Mucosa of descending colon (tissue), 3 donors: ENCODE measurements around the gene COL2A1. TPM values are rescaled to one million over a fixed set of nuclear protein-coding genes. Genes with fewer than 3 reads are reported as not detected.

ENCODE experiments used
- ATAC-seq: fragments of 200-7000 bp; cut with Tn5 transposase; one replicate; pipeline ENCODE4 v1.9.1; 2020; ENCODE audit warnings: mild to moderate bottlenecking, moderate library complexity
- DNase-seq, 3 donors: peaks; one replicate each; pipeline ENCODE4 v3.0.0-alpha.2; 2020
- H3K36me3 ChIP-seq: fragments of 200-600 bp; one replicate; pipeline ENCODE4 v1.8.0; 2021; ENCODE audit warnings: low read depth, mild to moderate bottlenecking
- H3K4me1 ChIP-seq: fragments of 200-600 bp; one replicate; pipeline ENCODE4 v1.8.0; 2021; ENCODE audit warnings: low read depth, mild to moderate bottlenecking
- H3K4me3 ChIP-seq: fragments of 200-600 bp; one replicate; pipeline ENCODE4 v1.8.0; 2021; ENCODE audit warnings: mild to moderate bottlenecking
- H3K9me3 ChIP-seq: fragments of 200-600 bp; one replicate; pipeline ENCODE4 v1.8.0; 2021; ENCODE audit warnings: mild to moderate bottlenecking
- intact Hi-C, 2 donors: fragments of 100-400 bp; cut with DNase I in 1 of 2; cut with micrococcal nuclease in 1 of 2; formaldehyde crosslinking; loops; one replicate each; pipeline versions ENCODE4 v1.11.0 to v1.11.1; 2022; cut with DNase I, micrococcal nuclease
- total RNA-seq, 3 donors: library from RNA; stranded (reverse); fragmentation: NEBNext Ultra II Directional in 2 of 3; extraction: Animal tissue kit (Norgen Biotek cat#: 25700) in 2 of 3; gene quantifications; one replicate each; pipeline versions ENCODE4 v1.2.1 to v1.2.4, GENCODE V29; 2021 to 2023
- TF ChIP-seq, protein P1 (sequence below): fragments of 200-600 bp; IDR thresholded peaks from one replicate; pipeline ENCODE4 v1.8.0; 2022; ENCODE audit warnings: antibody characterized with exemption, mild to moderate bottlenecking
- donor health status: DM: no; HTN: no; CAD: no; lungs with moderate emphysema.
- donor health status: DM: no; HTN: no; CAD: no.
- donor health status: DM: no; HTN: yes; CAD: no.

Gene COL2A1
- total RNA-seq, 3 donors from 2014 or later = 0.19 to 1.5 (median 1.2) TPM

DNA sequence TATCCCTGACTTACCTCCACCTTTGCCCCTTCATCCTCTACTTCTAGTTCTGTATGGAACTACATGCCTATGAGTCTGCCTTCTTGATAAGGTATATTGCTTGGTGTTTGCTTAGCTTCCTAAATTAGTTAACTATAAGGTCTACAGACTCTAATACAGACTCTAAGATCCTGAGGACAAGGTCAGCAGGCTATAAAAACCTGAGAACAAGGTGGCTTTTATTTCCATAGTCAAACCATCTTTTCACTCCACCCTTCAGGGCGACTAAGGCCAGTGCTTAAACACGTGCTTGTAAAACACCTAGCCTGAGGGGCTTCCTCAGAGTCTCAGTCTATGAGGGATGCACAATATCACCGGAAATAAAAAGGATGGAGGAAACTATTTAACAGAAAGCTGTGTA lies 36.1 kb upstream of the COL2A1 start:
- Histone ChIP-seq H3K4me1 (peaks cover 14% of the 10 kb centered on the region), H3K36me3 (no peaks in the 10 kb centered on the region), H3K9me3 (no peaks in the 10 kb centered on the region), H3K4me3 (no peak overlapping the region)
- DNase-seq (peak in 1 of 3 donors; percentile 48), ATAC-seq (peak; percentile 91)
- intact Hi-C loops = no loop called here
- TF ChIP-seq, protein P1, sequence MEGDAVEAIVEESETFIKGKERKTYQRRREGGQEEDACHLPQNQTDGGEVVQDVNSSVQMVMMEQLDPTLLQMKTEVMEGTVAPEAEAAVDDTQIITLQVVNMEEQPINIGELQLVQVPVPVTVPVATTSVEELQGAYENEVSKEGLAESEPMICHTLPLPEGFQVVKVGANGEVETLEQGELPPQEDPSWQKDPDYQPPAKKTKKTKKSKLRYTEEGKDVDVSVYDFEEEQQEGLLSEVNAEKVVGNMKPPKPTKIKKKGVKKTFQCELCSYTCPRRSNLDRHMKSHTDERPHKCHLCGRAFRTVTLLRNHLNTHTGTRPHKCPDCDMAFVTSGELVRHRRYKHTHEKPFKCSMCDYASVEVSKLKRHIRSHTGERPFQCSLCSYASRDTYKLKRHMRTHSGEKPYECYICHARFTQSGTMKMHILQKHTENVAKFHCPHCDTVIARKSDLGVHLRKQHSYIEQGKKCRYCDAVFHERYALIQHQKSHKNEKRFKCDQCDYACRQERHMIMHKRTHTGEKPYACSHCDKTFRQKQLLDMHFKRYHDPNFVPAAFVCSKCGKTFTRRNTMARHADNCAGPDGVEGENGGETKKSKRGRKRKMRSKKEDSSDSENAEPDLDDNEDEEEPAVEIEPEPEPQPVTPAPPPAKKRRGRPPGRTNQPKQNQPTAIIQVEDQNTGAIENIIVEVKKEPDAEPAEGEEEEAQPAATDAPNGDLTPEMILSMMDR = no peak

DNA sequence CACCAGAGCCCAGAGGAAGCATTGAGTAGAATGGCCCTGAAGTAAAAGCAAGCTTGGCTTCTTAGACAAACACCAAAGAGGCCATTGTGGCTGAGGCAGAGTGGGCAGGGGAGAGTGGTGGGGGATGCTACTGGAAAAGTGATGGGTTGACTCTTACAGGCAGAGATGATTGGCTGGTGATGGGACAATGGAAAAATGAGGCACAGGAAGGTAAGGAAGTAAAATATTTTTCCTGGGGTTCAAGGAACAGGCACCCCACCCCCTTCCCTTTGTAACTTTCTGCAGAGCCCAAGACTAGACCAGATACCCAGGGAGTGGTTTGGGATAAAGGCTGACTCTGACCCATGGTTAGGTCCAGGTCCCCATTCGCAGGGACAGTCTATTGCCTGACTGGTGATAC lies 34.9 kb upstream of the COL2A1 start:
- DNase-seq (no peak), ATAC-seq (no peak)
- TF ChIP-seq, protein P1 = no peak
- Histone ChIP-seq H3K9me3 (no peaks in the 10 kb centered on the region), H3K4me3 (no peak overlapping the region), H3K4me1 (peaks cover 14% of the 10 kb centered on the region), H3K36me3 (no peaks in the 10 kb centered on the region)
- intact Hi-C loops = no loop called here

DNA sequence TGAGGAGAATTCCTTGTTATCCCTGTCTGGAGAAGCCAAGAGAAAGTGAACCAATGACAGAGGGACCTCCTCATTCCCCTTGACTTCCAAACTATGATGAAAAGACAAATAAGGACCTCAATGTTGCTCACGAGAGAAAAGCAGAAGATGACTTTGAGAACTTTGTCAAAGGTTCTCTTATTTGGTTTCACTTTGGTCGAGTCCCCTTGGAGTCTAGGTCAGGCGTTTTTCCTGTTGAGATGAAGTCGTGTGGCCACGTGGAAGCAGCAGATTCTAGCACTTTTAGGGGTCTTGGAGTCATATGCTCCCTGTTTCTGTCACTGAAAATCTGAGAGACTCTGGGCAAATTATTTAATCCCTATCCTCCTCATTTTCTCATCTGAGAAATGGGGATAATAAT lies 33.8 kb upstream of the COL2A1 start:
- Histone ChIP-seq H3K4me1 (peaks cover 14% of the 10 kb centered on the region), H3K36me3 (no peaks in the 10 kb centered on the region), H3K4me3 (no peak overlapping the region), H3K9me3 (no peaks in the 10 kb centered on the region)
- DNase-seq (no peak), ATAC-seq (no peak)
- TF ChIP-seq, protein P1 = no peak
- intact Hi-C loops = no loop called here

DNA sequence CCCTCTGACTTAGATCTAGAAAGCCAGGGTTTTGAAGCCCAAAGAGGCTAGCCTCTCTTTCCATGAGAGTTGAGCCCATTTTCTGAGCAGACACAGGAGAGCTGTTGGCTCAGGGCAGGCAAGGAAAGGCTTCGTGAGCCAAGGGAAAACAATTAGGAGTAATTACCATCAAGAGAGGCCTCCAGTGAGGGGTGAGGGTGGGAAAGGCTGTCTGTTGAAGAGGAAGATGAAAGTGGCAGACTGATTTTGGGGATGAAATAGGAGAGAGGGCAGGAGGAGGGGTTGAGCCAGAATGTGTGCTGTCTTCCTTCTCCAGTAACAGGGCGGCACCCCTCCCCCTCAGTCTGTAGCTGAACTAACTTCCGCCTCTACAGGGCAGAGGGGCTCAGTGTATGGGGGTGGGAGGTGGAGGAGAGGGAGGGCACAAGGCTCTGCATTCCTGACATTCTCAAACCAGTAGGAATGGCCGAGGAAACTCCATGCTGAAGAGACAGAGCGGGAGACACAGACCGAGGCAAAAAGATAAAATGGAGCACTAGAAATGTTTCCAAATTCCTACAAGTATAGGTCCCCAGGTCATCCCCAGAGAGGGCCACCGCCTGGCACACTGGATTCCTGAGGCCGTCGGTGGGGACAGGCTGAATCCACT lies 33.1 kb upstream of the COL2A1 start:
- DNase-seq (no peak), ATAC-seq (no peak)
- Histone ChIP-seq H3K4me3 (no peak overlapping the region), H3K4me1 (peaks cover 14% of the 10 kb centered on the region), H3K36me3 (no peaks in the 10 kb centered on the region), H3K9me3 (no peaks in the 10 kb centered on the region)
- TF ChIP-seq, protein P1 = no peak
- intact Hi-C loops = no loop called here

DNA sequence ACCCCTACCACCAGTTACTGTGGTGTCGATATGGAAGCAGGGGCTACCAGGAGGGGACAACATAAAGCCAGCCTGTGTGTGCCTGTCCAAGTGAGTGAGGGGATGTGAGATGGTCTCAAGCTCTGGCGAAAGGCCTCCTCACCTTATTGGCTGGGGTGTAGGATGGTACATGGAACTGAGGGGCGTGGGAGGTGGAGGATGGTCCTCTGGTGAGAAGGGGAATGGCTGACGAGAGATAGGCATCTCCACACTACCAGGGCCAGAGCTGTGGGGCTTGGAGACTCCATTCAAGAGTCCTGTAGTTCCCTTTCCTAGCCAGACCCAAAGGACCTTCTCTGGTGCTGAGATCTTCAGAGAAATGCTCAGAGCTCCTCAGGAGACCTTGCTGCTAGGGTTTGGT lies 32.5 kb upstream of the COL2A1 start:
- TF ChIP-seq, protein P1 = no peak
- intact Hi-C loops = no loop called here
- ATAC-seq = no peak

More for the DNA sequence above, 32.5 kb upstream of the COL2A1 start:
- no peak for DNase-seq
- H3K4me1 ChIP-seq = peaks cover 14% of the 10 kb centered on the region
- H3K36me3 ChIP-seq = no peaks in the 10 kb centered on the region
- no peaks in the 10 kb centered on the region for H3K9me3 ChIP-seq
- no peak overlapping the region for H3K4me3 ChIP-seq
